Right lobe of liver (tissue), 6 donors: ENCODE results near the gene GLIS2. TPM values are rescaled to one million over a fixed set of nuclear protein-coding genes. Genes with fewer than 3 reads are reported as not detected.

ENCODE experiments used
- ATAC-seq, 4 donors: fragments of 200-7000 bp; cut with Tn5 transposase; one replicate each; pipeline ENCODE4 v1.9.1; 2020; ENCODE audit warnings: mild to moderate bottlenecking in 4 of 4, moderate library complexity in 4 of 4
- DNase-seq, 3 donors: peaks; one replicate each; pipeline ENCODE4 v3.0.0-alpha.2; 2020
- H3K27ac ChIP-seq, 3 donors: fragments of 200-600 bp; one replicate each; pipeline ENCODE4 v1.8.0; 2022
- H3K27me3 ChIP-seq, 2 donors: fragments of 200-600 bp; one replicate each; pipeline ENCODE4 v1.8.0; 2022
- H3K36me3 ChIP-seq, 4 donors: fragments of 200-600 bp; sonication (generic) in 1 of 4; one replicate each; pipeline versions ENCODE4 v1.5.1 to v1.8.0; 2017 to 2022; ENCODE audit warnings: control low read depth in 1 of 4
- H3K4me1 ChIP-seq, 4 donors: fragments of 200-600 bp; sonication (generic) in 1 of 4; one replicate each; pipeline versions ENCODE4 v1.5.1 to v1.8.0; 2017 to 2022; ENCODE audit warnings: control low read depth in 1 of 4
- H3K4me3 ChIP-seq, 3 donors: fragments of 200-600 bp; one replicate each; pipeline ENCODE4 v1.8.0; 2022
- H3K9me3 ChIP-seq, 4 donors: fragments of 200-600 bp; sonication (generic) in 1 of 4; one replicate each; pipeline versions ENCODE4 v1.5.1 to v1.8.0; 2017 to 2022; ENCODE audit warnings: control low read depth in 1 of 4
- POLR2A ChIP-seq: fragments of 450-650 bp; IDR thresholded peaks from one replicate; pipeline ENCODE4 v1.6.1; 2017; ENCODE audit warnings: antibody characterized with exemption, mild to moderate bottlenecking
- WGBS: methylation state at CpG from one replicate; pipeline ENCODE4 v1.1.6; 2018; ENCODE audit warnings: low coverage, low lambda C conversion rate; ENCODE audit not compliant: insufficient coverage; ENCODE audit errors: missing lambda C conversion rate; 5-methylcytosine and 5-hydroxymethylcytosine counted together
- intact Hi-C, 2 donors: fragments of 100-400 bp; cut with DNase I; formaldehyde crosslinking; loops; one replicate each; pipeline versions ENCODE4 v1.11.2 to v1.14.1; 2022
- total RNA-seq, 6 experiments: library from RNA; depleted of rRNA in 2 of 6; stranded (reverse); fragments of >200 nt in 2 of 6; fragmentation: NEBNext Ultra II Directional in 3 of 6; extraction: Animal tissue kit (Norgen Biotek cat#: 25700) in 3 of 6; gene quantifications; one replicate each; pipeline versions ENCODE4 v1.1.0 to v1.2.4, GENCODE V29; 2016 to 2023
- TF ChIP-seq, protein P1 (sequence below), 4 donors: fragments of 200-600 bp in 3 of 4; fragments of 450-650 bp in 1 of 4; IDR thresholded peaks; one replicate each; pipeline versions ENCODE4 v1.5.1 to v1.8.0; 2016 to 2022; ENCODE audit warnings: antibody characterized with exemption in 4 of 4, mild to moderate bottlenecking in 2 of 4
- donor health status: DM: no; HTN: yes; CAD: no.
- donor health status: DM: no; HTN: no; CAD: no.
- donor health status: DM: no; HTN: no; CAD: no.
- donor health status: DM: no; HTN: yes; CAD: no.
- donor health status: DM: no; HTN: yes; CAD: no.

The GLIS2 gene
- total RNA-seq, 6 experiments from 2014 or later = 0.79 to 2.6 (median 1.4) TPM

DNA sequence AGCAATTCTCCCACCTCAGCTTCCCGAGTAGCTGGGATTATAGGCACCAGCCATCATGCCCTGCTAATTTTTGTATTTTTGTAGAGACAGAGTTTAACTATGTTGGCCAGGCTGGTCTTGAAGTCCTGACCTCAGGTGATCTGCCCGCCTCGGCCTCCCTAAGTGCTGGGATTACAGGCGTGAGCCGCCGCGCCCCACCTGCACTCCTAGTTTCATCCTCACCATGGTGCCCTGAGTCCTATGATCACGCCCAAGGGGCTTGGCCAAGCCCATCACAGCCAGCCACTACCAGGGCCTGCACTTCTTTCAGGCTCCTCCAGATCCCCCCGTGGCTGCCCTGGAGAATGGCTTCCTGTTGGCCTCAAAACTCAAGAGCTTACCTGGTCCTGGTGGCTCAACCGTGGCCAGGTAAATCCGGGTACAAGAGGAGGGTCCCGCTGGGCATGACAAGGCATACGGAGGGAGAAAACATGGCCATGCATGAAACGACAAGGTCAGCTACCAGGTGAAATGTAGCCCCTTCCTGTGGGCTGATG lies 22.6 kb upstream of the GLIS2 start:
- intact Hi-C loops = no loop called here
- 61% methylated on average over 5 of the region's 14 CpGs for WGBS
- peaks cover 0 to 10% (median 5%) of the 10 kb centered on the region in 4 donors for H3K4me1 ChIP-seq

GRCh38 chr16:4293822-4294457 lies 21.9 kb upstream of the GLIS2 start:
- no peaks in the 10 kb centered on the region for H3K9me3 ChIP-seq
- DNase-seq = no peak
- WGBS = 5% methylated on average over 4 of the region's 20 CpGs
- intact Hi-C loops = no loop called here
- ATAC-seq = peak; percentile 7 to 40 (median 20)
- no peaks in the 10 kb centered on the region for H3K27me3 ChIP-seq
- peaks cover 0 to 10% (median 4%) of the 10 kb centered on the region in 4 donors for H3K4me1 ChIP-seq
- H3K36me3 ChIP-seq = no peaks in the 10 kb centered on the region
- H3K27ac ChIP-seq = no peak overlapping the region
- H3K4me3 ChIP-seq = no peak overlapping the region
- no peak for TF ChIP-seq POLR2A

More for the DNA sequence above, 22.6 kb upstream of the GLIS2 start:
- no peaks in the 10 kb centered on the region for H3K36me3 ChIP-seq
- H3K4me3 ChIP-seq = no peak overlapping the region
- DNase-seq (no peak), ATAC-seq (no peak)
- H3K9me3 ChIP-seq = no peaks in the 10 kb centered on the region
- TF ChIP-seq POLR2A = no peak
- TF ChIP-seq, protein P1, sequence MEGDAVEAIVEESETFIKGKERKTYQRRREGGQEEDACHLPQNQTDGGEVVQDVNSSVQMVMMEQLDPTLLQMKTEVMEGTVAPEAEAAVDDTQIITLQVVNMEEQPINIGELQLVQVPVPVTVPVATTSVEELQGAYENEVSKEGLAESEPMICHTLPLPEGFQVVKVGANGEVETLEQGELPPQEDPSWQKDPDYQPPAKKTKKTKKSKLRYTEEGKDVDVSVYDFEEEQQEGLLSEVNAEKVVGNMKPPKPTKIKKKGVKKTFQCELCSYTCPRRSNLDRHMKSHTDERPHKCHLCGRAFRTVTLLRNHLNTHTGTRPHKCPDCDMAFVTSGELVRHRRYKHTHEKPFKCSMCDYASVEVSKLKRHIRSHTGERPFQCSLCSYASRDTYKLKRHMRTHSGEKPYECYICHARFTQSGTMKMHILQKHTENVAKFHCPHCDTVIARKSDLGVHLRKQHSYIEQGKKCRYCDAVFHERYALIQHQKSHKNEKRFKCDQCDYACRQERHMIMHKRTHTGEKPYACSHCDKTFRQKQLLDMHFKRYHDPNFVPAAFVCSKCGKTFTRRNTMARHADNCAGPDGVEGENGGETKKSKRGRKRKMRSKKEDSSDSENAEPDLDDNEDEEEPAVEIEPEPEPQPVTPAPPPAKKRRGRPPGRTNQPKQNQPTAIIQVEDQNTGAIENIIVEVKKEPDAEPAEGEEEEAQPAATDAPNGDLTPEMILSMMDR (IDR thresholded peaks at IDR 0.05) = no peak
- H3K27ac ChIP-seq = no peak overlapping the region
- no peaks in the 10 kb centered on the region for H3K27me3 ChIP-seq

DNA sequence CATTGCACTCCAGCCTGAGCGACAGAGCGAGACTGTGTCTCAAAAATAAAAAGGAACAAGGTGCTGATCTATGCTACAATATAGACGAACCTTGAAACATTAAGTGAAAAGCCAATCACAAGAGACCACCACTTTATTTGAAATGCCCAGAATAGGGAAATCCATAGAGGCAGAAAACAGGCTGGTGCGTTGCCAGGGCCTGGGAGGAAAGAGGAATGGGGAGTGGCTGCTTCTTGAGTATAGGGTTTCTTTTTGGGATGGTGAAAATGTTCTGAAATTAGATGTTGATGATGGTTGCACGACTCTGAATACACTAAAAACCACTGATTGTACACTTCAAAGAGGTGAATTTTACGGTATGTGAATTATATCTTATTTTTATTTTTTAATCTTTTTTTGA lies 20.3 kb upstream of the GLIS2 start:
- Histone ChIP-seq H3K27ac (no peak overlapping the region), H3K4me3 (no peak overlapping the region), H3K4me1 (peaks cover 0 to 3% (median under 1%) of the 10 kb centered on the region in 4 donors), H3K27me3 (no peaks in the 10 kb centered on the region), H3K9me3 (no peaks in the 10 kb centered on the region), H3K36me3 (no peaks in the 10 kb centered on the region)
- WGBS = 86% methylated on average over 6 of the region's 6 CpGs
- TF ChIP-seq, protein P1 (IDR thresholded peaks at IDR 0.05) = no peak
- no peak for TF ChIP-seq POLR2A
- ATAC-seq (no peak), DNase-seq (no peak)
- intact Hi-C loops = no loop called here

GRCh38 chr16:4297480-4297879 lies 18.4 kb upstream of the GLIS2 start:
- 83% methylated on average over 2 of the region's 6 CpGs for WGBS

More at GRCh38 chr16:4297480-4297879, 18.4 kb upstream of the GLIS2 start:
- no peaks in the 10 kb centered on the region for H3K9me3 ChIP-seq
- no peak overlapping the region for H3K4me3 ChIP-seq
- no peaks in the 10 kb centered on the region for H3K27me3 ChIP-seq
- H3K27ac ChIP-seq = no peak overlapping the region
- ATAC-seq (no peak), DNase-seq (no peak)
- H3K36me3 ChIP-seq = no peaks in the 10 kb centered on the region
- TF ChIP-seq, protein P1 (IDR thresholded peaks at IDR 0.05) = no peak
- no peak for TF ChIP-seq POLR2A
- no peaks in the 10 kb centered on the region for H3K4me1 ChIP-seq
- intact Hi-C loops = no loop called here
